ENCODE measurements around the gene KLHL41.

- TF ChIP-seq CTCF (conservative IDR thresholded peaks at IDR 0.05) (no peak), ZFX (IDR thresholded peaks at IDR 0.05) (no peak)
These were observed 62.7 kb downstream of the KLHL41 start for GRCh38 chr2:169572189-169572588.
